ENCODE data around the gene C5. TPM values are rescaled to one million over a fixed set of nuclear protein-coding genes. Genes with fewer than 3 reads are reported as not detected.

C5 gene
- total RNA-seq, 1 donor from 2014 or later: 1.0 TPM

GRCh38 chr9:120948824-120949223 lies 101.3 kb downstream of the C5 start:
- DNase-seq: no peak
- Mint-ChIP-seq H3K36me3 (ENCODE audit: unreplicated experiment) (no peaks in the 10 kb centered on the region), H3K9me3 (ENCODE audit: unreplicated experiment) (no peaks in the 10 kb centered on the region), H3K27ac (ENCODE audit: unreplicated experiment) (no peak overlapping the region), H3K4me3 (ENCODE audit: unreplicated experiment) (no peak overlapping the region), H3K4me1 (ENCODE audit: low read depth, unreplicated experiment) (no peaks in the 10 kb centered on the region), H3K27me3 (ENCODE audit: unreplicated experiment) (peaks cover 1% of the 10 kb centered on the region)
- TF ChIP-seq CTCF (IDR thresholded peaks at IDR 0.05; ENCODE audit: partially characterized antibody, unreplicated experiment): no peak

- no peaks in the 10 kb centered on the region for H3K9me3 Mint-ChIP-seq (ENCODE audit: unreplicated experiment)
- no peak overlapping the region for H3K4me3 Mint-ChIP-seq (ENCODE audit: unreplicated experiment)
- peaks cover under 1% of the 10 kb centered on the region for H3K4me1 Mint-ChIP-seq (ENCODE audit: low read depth, unreplicated experiment)
- H3K36me3 Mint-ChIP-seq (ENCODE audit: unreplicated experiment): no peaks in the 10 kb centered on the region
- H3K27me3 Mint-ChIP-seq (ENCODE audit: unreplicated experiment): peaks cover 1% of the 10 kb centered on the region
- H3K27ac Mint-ChIP-seq (ENCODE audit: unreplicated experiment): no peak overlapping the region
- TF ChIP-seq CTCF (IDR thresholded peaks at IDR 0.05; ENCODE audit: partially characterized antibody, unreplicated experiment): no peak
- DNase-seq: no peak
Measured at GRCh38 chr9:120947222-120947621, 102.9 kb downstream of the C5 start.

- no peak for TF ChIP-seq CTCF (IDR thresholded peaks at IDR 0.05; ENCODE audit: partially characterized antibody, unreplicated experiment)
- Mint-ChIP-seq H3K4me1 (ENCODE audit: low read depth, unreplicated experiment) (peaks cover 2% of the 10 kb centered on the region), H3K36me3 (ENCODE audit: unreplicated experiment) (no peaks in the 10 kb centered on the region), H3K27me3 (ENCODE audit: unreplicated experiment) (peaks cover 4% of the 10 kb centered on the region), H3K27ac (ENCODE audit: unreplicated experiment) (no peak overlapping the region), H3K4me3 (ENCODE audit: unreplicated experiment) (no peak overlapping the region), H3K9me3 (ENCODE audit: unreplicated experiment) (no peaks in the 10 kb centered on the region)
- DNase-seq: no peak
Measured at GRCh38 chr9:120946259-120946658, 103.8 kb downstream of the C5 start.

GRCh38 chr9:120944948-120945347 lies 105.1 kb downstream of the C5 start:
- Mint-ChIP-seq H3K4me3 (ENCODE audit: unreplicated experiment) (no peak overlapping the region), H3K4me1 (ENCODE audit: low read depth, unreplicated experiment) (peaks cover 2% of the 10 kb centered on the region), H3K9me3 (ENCODE audit: unreplicated experiment) (no peaks in the 10 kb centered on the region), H3K27ac (ENCODE audit: unreplicated experiment) (no peak overlapping the region), H3K27me3 (ENCODE audit: unreplicated experiment) (peaks cover 4% of the 10 kb centered on the region), H3K36me3 (ENCODE audit: unreplicated experiment) (no peaks in the 10 kb centered on the region)
- no peak for DNase-seq
- no peak for TF ChIP-seq CTCF (IDR thresholded peaks at IDR 0.05; ENCODE audit: partially characterized antibody, unreplicated experiment)

- TF ChIP-seq CTCF (IDR thresholded peaks at IDR 0.05; ENCODE audit: partially characterized antibody, unreplicated experiment): no peak
- Mint-ChIP-seq H3K4me3 (ENCODE audit: unreplicated experiment) (no peak overlapping the region), H3K27ac (ENCODE audit: unreplicated experiment) (no peak overlapping the region), H3K9me3 (ENCODE audit: unreplicated experiment) (no peaks in the 10 kb centered on the region), H3K4me1 (ENCODE audit: low read depth, unreplicated experiment) (peaks cover 2% of the 10 kb centered on the region), H3K36me3 (ENCODE audit: unreplicated experiment) (no peaks in the 10 kb centered on the region), H3K27me3 (ENCODE audit: unreplicated experiment) (peaks cover 4% of the 10 kb centered on the region)
- DNase-seq: no peak
Measured at GRCh38 chr9:120944434-120944843, 105.6 kb downstream of the C5 start.

Data from glutamatergic neuron (in vitro differentiated cells).